ENCODE results near the gene GABRP.
"Not testable (repeated sequence)": the region's sequence is repeated elsewhere in the genome, so short reads cannot be mapped to it uniquely, and the experiment has no call there.

Gene GABRP, protein sequence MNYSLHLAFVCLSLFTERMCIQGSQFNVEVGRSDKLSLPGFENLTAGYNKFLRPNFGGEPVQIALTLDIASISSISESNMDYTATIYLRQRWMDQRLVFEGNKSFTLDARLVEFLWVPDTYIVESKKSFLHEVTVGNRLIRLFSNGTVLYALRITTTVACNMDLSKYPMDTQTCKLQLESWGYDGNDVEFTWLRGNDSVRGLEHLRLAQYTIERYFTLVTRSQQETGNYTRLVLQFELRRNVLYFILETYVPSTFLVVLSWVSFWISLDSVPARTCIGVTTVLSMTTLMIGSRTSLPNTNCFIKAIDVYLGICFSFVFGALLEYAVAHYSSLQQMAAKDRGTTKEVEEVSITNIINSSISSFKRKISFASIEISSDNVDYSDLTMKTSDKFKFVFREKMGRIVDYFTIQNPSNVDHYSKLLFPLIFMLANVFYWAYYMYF

DNA sequence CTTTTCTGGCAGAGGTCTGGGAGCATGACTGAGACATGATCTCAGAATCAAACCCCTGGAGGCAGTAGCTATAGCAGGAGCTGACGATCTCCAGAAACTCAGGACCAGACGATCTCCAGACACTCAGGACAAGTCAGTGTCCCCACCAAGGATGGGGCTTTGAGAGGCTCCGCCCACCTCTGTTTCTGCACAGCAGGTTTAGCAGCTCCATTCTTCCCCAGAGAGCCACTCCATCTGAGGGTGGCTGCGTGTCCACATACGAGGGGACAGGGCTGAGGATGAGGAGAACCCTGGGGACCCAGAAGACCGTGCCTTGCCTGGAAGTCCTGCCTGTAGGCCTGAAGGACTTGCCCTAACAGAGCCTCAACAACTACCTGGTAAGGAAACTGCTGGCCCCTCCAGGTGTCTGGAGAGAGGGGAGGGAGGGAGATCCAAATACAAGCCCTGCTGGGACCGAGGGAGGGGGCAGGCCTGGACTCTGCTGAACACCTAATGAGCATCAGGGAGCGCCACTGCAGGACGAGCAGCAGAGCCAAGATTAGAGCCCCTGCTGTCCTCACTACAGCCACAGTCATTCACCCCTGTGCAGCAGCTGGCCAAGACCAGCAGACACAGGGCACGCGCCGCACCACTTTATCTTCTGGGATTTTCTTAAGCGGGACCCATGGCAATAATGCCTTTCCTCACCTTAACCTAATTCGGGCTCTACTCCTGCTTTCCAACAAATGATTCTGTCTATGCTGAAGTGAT is at the start of gene GABRP:
Gene GABRP (plus strand): TSS at position 228 of the 750 bp plus-strand sequence. CDS start 4,891 bp downstream, outside the sequence.
- DNase-seq (ENCODE audit: low read depth, low spot score) = peak; percentile 76

DNA sequence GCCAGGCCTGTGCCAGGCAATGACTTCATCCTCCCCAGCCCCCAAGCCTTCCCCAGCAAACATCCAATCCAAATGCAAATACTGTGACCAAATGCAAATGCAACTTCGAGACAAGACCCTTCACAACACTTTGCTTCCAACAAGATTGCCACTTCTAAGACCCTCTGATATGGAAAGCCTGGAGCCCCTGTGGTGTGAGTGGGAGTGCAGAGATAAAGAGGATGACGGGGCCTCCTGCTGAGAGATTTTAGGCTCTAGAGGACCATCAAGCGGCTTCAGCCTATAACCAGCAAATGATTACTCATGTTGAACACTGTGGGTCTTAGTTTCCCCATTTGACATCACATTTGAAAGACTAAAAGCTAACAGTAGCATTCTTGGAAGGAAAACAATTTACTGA is 46.6 kb upstream of the GABRP start:
- no peak for DNase-seq (ENCODE audit: low read depth, low spot score)

DNA sequence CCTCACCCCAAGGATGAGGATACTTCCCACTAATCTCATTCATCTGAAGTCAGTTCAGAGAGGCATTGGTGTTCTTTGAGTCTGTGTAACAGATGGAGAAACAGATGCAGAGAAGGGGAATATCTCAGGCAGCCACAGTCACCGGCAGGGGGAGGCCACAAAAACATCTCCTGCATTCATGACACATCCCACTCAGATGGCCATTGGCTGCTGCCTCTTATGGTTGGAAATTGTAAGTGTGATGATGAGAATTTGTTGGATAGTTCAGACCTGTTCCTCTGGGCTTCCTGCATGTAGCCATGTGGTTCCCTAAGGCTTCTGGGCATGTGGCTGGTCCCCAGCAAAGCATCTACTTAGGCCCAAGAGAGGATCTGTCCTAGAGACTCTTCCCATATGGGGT is 45.9 kb upstream of the GABRP start:
- DNase-seq (ENCODE audit: low read depth, low spot score) = no peak

DNA sequence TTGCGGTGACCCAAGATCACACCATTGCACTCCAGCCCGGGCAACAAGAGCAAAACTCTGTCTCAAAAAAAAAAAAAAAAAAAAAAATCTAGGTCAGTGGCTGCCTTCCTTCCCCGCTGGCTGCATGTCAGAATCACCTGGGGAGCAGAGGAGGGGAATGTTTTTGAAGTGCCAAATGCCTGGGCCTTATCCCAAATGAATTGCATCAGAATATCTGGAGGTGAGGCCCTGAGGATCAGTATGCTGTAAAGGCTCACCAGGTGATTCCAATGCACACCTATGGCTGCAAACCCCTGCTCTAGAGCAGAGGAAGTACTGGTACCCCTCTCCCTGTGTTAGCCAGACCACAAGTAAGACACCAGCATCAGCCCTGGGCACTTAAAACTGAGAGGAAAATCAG is 44.7 kb upstream of the GABRP start:
- no peak for DNase-seq (ENCODE audit: low read depth, low spot score)

DNA sequence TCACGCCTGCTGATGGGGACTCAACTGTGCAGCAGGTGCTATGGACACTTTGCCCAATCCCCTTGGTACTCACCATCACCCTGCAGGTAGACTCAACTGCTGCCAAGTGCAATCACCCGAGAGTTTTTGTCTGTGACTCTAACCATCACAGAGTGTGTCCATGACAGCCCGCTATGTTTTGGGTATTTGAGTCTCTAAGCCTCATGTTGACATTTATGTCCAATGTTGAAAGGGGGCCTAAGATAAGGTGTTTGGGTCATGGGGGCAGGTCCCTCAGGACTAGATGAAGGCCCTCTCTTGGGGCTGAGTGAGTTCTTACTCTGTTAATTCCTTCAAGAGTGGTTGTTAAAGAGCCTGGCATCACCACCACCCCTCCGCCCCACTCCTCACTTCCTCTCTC is 44.1 kb upstream of the GABRP start:
- DNase-seq (ENCODE audit: low read depth, low spot score) = no peak

DNA sequence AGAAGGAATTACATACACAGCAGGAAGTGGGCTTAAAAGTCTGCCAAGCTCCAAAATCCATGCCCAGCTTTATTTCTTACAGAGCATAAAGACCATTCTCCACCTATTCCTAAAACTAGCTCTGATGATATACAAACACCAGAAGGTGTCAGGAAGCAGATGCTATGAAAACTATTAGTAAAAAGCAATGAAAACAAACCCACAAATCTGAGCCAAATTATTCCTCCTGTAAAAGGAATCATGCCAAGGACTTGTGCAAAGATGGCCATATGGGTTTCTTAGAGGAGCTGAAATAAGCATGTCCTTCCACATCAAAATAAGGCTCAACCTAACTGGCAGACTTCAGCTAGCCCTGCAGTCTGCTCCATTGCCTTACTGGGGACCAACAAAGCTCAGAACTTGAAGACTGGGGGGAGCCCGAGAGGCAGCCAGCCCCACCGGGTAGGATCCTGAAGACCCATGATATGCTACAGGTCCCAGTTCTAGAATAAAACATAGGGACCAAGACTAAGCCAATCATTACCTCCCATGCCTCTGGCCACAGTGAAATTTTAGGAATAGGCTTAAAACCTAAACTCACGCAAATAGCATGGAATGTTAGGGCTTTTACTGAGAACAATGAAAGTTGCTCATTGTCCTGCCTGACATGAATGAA is 42.8 kb upstream of the GABRP start:
- DNase-seq (ENCODE audit: low read depth, low spot score) = no peak

DNA sequence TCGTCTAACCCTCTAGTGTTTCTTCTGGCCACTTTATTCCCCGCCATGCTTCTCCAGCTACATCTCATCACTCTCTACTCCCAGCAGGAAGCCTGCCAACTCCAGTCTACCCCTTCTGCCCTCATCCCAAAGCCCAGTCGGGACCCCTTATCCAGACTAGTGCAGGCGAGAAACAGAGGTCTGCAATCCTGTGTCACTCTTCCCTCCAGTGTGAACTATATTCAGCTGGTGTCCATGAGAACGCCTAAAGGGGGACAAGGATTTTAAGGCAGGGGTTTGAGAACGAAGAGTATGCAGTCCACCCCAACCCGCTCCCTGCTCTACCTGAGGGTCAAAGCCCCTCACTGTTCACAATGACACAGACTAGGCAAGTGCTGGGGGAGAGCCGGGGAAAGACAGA is 41.7 kb upstream of the GABRP start:
- no peak for DNase-seq (ENCODE audit: low read depth, low spot score)

DNA sequence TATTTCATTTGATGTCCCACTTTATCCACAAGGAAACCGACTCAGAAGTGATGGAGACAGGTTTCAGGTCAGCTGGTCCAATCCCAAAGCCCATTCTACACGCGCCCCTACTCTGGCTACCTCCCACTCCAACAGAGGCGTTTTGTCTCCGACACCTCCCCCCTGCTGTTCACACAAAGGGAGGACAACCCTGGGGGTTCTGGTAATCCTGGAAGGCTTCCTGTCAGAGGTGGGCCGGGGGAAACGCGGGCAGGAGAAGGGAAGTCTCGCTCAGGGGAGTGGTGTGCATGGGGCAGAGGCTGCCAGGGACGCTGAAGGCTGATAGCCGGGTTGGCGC is 39.7 kb upstream of the GABRP start:
- DNase-seq (ENCODE audit: low read depth, low spot score) = no peak

DNA sequence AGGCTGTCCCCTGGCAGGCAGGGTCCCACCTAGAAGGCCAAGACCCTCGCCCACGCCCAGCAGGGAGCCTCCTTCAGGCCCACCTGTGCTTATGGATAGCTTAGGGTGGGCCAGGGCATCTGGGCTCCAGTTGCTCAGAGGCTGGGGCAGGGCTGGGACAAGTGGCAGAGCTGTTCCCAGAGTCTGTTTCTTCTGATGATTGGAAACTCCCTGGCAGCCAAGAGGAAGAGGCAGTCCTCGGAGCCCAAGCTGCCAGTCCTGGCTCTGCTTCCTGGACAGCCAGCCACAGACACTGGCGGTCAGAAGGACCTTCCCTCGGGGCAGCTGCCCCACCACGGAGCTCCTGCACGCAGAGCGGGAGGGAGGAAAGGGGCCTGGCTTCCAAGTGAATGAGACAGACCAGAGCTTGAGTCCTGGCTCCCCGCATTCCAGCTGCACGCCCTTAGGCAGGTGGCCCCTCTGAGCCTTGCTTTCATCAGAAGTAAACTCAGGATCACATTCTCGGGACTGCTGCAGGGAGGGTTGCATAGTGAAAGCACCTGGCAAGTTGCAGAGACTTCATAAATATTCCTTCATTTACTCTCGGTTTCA is 37.9 kb upstream of the GABRP start:
- peak; percentile 98 for DNase-seq (ENCODE audit: low read depth, low spot score)

DNA sequence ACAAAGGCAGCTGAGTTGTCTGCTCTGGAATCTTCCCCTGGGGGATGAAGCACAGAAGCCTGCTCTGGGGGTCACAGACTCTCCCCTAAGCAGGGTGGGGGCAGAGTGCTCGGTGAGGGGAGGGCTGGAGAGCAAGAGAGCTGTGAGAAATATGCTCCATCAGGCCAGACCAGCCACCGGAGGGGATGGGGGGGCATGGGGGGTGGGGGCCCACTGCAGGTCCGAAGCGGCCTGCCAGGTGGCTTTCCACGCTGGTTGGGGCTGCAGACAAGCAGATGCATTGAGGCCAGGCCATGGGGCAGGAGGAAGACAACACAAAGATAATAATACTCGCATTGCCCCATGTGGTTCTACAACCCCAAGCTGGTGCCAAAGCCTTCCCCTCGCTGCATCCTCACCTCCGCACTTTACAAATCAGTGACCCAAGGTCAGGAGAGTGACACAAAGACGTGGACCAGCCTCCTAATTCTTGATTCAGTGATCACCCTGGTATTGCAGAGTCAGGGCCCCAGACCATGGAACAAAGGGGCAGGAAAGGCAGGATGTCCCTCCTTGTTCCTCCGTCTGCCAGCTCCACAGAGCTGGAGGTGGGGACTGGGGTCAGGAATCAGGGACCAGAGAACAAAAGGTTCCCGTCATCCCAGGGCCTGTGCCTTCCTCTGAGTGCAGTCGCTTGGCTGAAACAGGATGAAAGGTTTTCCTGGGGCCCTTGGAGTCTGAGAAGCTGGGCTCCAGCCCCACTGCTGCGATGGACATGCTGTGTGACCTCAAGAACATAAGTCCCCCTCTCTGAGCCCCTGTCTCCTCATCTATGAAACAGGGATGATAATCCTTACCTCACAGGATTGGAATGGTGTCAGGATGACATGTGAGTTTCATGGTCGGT is 37.2 kb upstream of the GABRP start:
- peak; percentile 56 for DNase-seq (ENCODE audit: low read depth, low spot score)

DNA sequence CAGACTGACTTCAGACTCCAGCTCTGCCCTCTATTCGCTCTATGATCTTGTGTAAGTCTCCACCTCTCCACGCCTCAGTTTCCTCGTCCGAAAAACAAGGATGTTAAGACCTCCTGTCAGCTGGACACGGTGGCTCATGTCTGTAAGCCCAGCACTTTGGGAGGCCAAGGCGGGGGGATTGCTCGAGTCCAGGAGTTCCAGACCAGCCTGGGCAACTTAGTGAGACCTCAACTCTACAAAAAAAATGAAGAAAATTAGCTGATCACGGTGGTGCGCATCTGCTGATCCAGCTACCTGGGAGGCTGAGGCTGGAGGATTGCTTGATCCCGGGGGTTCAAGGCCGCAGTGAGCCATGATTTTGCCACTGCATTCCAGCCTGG is 36.6 kb upstream of the GABRP start:
- DNase-seq (ENCODE audit: low read depth, low spot score) = no peak

DNA sequence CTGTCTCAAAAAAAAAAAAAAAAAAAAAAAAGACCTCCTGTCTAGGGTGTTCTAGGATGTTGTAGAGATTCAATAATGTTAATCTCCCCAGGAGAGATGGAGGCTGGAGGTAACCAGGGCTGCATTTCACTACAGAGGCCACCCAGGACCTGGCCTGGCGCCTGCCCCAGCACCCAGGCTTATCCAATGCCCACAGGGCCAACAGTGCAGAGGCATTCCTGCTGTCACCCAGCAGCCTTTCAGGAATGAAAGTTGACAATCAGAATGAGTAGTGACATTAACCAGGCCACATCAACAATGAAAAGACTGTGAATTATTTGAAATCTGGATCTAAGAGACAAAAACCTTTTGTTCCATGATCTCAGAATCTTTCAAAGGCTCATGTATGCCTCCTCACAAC is 36.2 kb upstream of the GABRP start:
- peak; percentile 67 for DNase-seq (ENCODE audit: low read depth, low spot score)

DNA sequence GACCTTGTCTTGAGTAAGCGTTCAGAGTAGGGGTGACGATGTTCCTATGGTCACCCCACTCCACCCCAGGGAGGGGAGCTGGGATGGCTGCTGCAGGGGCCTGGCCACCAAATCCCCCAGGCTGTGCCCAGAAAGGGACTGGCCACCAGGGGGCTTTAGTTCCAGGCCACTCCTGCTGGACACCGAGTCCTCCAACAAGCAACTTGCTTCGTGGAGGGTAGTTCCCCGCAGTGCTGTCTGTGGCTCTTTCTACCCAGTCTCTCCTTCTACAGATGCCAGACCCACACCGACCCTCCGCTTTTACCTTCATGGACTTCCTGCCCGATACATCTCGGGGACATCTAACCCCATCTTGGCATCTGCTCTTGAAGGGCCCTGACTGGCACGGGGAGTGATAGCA is 35.7 kb upstream of the GABRP start:
- DNase-seq (ENCODE audit: low read depth, low spot score) = peak; percentile 84

DNA sequence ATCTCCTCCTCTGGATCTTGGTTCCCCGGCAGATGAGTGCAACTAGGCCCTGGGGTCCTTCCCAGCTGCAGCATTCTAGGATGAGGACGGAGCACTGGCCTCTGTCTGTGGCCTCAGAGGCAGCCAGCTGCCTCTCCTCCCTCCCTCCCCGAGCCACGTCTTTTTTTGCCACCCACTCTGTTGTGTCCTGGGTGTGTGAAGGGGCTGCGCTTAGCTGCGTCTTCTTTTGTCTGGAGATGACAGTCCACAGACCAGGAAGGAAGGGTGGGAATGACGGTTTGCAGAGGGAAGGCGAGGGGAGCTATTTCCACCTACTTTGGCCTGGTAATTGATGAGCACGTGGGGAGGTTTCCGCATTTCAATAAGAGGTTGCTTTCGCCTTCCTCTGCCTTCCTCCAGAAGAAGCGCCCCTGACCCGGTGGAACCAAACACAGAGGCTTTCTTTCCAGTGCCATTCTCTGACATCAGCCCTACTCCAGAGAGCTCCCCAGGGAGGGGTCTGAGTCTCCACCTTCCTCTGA is 34.5 kb upstream of the GABRP start:
- peak; percentile 50 for DNase-seq (ENCODE audit: low read depth, low spot score)

DNA sequence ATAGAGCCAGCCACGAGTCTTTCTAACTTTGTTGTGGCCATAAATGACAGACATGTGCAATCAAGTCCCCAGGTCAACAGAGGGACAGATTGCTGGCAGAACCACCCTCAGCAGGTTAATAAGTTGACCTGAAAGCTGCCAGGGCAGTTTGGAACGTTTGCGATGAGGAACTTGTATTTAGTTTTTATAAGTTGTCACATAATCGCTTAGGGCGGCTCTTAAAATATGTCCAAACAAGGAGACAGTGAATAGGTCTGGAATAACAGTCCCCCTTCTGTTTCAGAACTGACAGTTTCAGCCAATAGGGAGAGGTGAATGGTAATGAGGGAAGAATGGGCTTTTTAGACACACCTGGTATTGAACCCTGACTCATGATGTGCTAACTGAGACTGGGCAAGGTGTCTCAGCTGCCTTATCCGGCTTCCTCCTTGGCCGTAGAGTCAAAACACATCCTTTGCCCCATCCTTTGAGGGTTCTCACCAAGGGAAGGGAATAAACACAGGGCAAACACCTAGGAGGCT is 33.6 kb upstream of the GABRP start:
- no peak for DNase-seq (ENCODE audit: low read depth, low spot score)

DNA sequence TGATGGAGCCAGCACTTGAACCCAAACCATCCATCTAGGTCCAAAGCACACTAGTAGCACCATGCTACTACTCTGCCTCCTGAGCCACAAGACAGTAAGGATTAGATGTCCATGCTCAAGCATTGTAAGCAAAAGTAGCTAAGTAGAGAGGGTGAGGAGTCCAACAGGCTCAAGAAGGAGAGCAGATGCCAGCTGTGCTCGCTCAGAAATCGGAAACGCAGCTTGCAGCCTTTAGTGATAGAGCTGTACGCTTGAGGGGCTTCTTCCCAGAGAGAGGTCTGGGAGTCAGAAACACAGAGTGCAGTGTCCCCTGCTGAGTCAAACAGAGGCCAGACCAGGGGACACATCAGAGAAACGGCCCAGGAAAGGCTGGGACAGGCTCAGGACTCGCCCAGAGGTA is 32.7 kb upstream of the GABRP start:
- DNase-seq (ENCODE audit: low read depth, low spot score) = no peak

DNA sequence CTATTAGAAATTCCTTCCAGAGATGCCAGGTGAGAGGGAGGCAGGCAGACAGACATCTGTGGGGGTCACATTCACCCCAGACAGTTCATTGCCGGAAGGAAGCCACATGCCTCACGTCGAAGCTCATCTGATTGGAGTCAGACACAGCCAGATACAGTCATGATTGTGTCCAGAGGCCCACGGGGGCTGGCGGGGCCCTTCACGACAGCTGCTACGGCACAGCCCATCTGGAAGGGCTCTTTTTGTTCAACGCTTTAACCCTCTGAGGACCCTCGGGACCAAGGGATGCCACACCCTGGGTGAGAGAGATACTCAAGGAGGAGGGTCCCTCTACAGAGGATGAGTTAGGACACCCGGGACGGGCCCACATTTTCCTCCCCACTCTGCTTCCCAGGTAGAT is 31.9 kb upstream of the GABRP start:
- no peak for DNase-seq (ENCODE audit: low read depth, low spot score)

DNA sequence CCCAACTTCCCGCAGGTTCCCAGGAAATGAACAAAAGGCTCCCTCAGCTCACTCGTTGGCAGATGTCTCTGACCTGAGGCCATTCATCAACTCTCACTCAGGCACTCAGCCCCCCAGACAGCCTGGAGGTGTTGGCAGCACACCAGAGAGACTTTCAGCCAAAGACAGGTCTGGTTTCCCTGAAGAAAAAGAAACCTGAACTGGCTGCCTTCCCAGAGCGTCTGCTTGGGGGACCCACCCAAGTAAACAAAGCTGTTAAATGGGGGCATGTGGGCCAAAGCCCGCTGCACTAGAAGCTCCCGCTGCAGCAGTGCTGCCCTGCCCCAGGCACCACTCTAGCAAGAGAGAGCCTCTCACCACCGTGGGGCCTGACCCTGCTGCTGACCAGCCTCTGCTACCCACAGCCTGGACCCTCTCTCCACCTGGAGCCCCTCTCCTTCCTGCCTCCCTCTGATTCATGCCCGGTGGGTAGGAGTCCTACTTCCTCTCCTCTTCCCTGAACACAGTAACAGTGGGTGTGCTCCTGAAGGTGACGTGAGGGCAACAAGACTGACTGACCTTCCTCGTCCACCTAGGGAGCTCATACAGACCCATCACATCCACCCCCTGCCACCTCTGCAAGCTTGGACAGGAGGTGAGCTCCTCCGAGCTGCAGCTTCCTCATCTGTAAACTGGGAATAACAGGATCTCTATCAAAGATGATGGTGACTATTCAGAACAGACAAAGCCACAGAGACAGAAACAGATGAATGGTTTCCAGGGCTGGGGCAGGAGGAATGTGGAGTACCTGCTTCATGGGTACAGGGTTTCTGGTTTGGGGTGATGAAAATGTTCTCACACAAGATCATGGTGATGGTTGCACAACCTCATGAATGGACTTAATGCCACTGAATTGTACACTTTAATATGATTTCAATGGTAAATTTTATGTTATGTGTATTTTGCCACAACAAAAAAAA is 31.0 kb upstream of the GABRP start:
- DNase-seq (ENCODE audit: low read depth, low spot score) = peak; percentile 55

DNA sequence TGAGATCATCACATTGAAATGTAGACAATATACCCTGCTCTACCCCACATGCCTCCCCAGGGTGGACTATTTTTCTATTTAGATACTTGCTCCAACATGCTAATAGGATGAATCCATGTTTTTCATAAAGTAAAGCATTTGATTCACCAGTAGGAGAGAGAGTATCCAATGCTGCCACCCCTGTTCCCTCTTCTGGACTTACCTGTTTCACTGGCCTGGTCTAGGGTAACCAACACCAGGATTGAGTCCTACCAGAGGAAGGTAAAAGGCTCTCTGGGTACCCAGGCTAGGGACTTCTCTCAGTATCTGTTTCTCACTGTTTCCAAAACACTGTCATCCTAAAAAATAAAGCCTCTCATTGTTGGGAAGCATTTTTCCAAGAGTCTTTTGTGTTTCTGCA is 30.2 kb upstream of the GABRP start:
- DNase-seq (ENCODE audit: low read depth, low spot score) = no peak

DNA sequence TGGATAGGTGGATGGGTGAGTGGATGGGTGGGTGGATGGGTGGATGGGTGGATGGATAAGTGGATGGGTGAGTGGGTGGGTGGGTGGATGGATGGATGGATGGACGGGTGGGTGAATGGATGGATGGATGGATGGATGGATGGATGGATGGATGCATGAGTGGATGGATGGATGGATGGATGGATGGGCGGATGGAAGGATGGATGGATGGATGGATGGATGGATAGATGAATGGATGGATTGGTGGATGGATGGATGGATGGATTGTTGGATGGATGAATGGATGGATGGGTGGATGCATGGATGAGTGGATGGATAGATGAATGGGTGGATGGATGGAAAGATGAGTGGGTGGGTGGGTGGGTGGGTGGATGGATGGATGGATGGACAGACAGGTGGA is 29.0 kb upstream of the GABRP start:
- DNase-seq (ENCODE audit: low read depth, low spot score) = not testable (repeated sequence)

All from ELF-1 (cell line).